ENCODE results near the gene MYOD1. TPM values are rescaled to one million over a fixed set of nuclear protein-coding genes. Genes with fewer than 3 reads are reported as not detected.

The MYOD1 gene
- total RNA-seq, 1 experiment from 2014 or later, result not detected

DNA sequence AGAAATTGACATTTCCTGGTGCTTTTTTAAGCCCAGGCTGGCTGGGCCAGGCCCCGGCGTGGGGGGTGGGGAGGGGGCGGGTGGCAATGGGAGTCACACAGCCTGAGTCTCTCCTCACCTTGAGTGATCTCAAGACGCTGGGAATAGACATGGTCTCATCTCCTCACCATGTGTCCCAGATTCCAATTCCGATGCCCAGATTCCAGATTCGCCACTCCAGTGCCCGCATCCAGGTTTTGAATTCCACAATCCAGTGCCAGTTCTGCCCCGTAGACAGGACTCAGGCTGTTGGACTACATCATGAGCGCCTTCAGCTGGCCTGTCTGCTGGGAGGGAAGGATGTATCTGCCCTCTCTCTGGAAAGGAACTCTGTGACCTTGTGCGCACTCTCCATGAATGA is 34.3 kb downstream of the MYOD1 start:
- intact Hi-C loops (cut with micrococcal nuclease; ENCODE audit: unreplicated experiment), result no loop called here
- CTCF ChIA-PET, result no interaction called here
- H3K36me3 ChIP-seq (ENCODE audit: insufficient read depth, low read length, poor library complexity, severe bottlenecking), result no peaks in the 10 kb centered on the region
- H3K27me3 ChIP-seq (replicated peaks; ENCODE audit: insufficient read depth, low read depth, low read length, poor library complexity), result peaks cover 7% of the 10 kb centered on the region
- H3K9me3 ChIP-seq (ENCODE audit: low read depth, low read length, poor library complexity, severe bottlenecking), result no peaks in the 10 kb centered on the region
- TF ChIP-seq, protein P1, sequence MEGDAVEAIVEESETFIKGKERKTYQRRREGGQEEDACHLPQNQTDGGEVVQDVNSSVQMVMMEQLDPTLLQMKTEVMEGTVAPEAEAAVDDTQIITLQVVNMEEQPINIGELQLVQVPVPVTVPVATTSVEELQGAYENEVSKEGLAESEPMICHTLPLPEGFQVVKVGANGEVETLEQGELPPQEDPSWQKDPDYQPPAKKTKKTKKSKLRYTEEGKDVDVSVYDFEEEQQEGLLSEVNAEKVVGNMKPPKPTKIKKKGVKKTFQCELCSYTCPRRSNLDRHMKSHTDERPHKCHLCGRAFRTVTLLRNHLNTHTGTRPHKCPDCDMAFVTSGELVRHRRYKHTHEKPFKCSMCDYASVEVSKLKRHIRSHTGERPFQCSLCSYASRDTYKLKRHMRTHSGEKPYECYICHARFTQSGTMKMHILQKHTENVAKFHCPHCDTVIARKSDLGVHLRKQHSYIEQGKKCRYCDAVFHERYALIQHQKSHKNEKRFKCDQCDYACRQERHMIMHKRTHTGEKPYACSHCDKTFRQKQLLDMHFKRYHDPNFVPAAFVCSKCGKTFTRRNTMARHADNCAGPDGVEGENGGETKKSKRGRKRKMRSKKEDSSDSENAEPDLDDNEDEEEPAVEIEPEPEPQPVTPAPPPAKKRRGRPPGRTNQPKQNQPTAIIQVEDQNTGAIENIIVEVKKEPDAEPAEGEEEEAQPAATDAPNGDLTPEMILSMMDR (conservative IDR thresholded peaks at IDR 0.05; ENCODE audit: low read depth, low read length), result no peak
- no peak for TF ChIP-seq EZH2 (IDR thresholded peaks at IDR 0.05; ENCODE audit: borderline replicate concordance, low read depth, low read length, poor library complexity, severe bottlenecking)
- H3K4me3 ChIP-seq (ENCODE audit: low read depth, low read length, poor library complexity, severe bottlenecking), result no peak overlapping the region
- no TSS peak for BruUV-seq (replicated peaks)
- no peaks in the 10 kb centered on the region for H3K4me1 ChIP-seq (ENCODE audit: insufficient read depth, low read length, poor library complexity, severe bottlenecking)
- DNase-seq (ENCODE audit: low spot score), result no peak
- POLR2A ChIA-PET (ENCODE audit: low non-redundant PET), result no interaction called here
- no peak overlapping the region for H3K27ac ChIP-seq (ENCODE audit: low read depth, low read length, poor library complexity, severe bottlenecking)

DNA sequence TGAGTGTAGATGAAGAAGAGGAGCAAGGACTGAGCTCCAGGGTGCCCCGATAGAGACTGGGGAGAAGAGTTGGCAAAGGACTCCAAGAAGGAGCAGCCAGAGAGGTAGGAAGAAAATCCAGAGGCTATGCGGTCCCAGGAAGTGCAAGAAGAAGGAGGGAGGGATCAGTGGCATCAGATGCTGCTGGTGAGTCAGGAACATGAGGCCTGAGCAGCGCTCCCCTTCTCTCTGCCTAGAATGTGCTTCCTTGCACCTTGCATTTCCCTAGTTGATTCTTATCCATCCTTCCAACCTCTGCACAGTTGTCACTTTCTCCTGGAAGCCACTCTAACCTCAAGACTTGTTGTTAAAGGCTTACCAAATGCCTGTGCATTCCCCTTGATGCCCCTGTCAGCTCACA is 36.5 kb downstream of the MYOD1 start:
- no peak for DNase-seq (ENCODE audit: low spot score)
- CTCF ChIA-PET, result no interaction called here
- TF ChIP-seq EZH2 (IDR thresholded peaks at IDR 0.05; ENCODE audit: borderline replicate concordance, low read depth, low read length, poor library complexity, severe bottlenecking), result no peak
- TF ChIP-seq, protein P1 (conservative IDR thresholded peaks at IDR 0.05; ENCODE audit: low read depth, low read length), result no peak
- H3K36me3 ChIP-seq (ENCODE audit: insufficient read depth, low read length, poor library complexity, severe bottlenecking), result no peaks in the 10 kb centered on the region
- POLR2A ChIA-PET (ENCODE audit: low non-redundant PET), result no interaction called here
- no peak overlapping the region for H3K4me3 ChIP-seq (ENCODE audit: low read depth, low read length, poor library complexity, severe bottlenecking)
- BruUV-seq (replicated peaks), result no TSS peak
- H3K4me1 ChIP-seq (ENCODE audit: insufficient read depth, low read length, poor library complexity, severe bottlenecking), result no peaks in the 10 kb centered on the region
- no peak overlapping the region for H3K27ac ChIP-seq (ENCODE audit: low read depth, low read length, poor library complexity, severe bottlenecking)
- H3K27me3 ChIP-seq (replicated peaks; ENCODE audit: insufficient read depth, low read depth, low read length, poor library complexity), result peaks cover 7% of the 10 kb centered on the region
- intact Hi-C loops (cut with micrococcal nuclease; ENCODE audit: unreplicated experiment), result no loop called here
- no peaks in the 10 kb centered on the region for H3K9me3 ChIP-seq (ENCODE audit: low read depth, low read length, poor library complexity, severe bottlenecking)

DNA sequence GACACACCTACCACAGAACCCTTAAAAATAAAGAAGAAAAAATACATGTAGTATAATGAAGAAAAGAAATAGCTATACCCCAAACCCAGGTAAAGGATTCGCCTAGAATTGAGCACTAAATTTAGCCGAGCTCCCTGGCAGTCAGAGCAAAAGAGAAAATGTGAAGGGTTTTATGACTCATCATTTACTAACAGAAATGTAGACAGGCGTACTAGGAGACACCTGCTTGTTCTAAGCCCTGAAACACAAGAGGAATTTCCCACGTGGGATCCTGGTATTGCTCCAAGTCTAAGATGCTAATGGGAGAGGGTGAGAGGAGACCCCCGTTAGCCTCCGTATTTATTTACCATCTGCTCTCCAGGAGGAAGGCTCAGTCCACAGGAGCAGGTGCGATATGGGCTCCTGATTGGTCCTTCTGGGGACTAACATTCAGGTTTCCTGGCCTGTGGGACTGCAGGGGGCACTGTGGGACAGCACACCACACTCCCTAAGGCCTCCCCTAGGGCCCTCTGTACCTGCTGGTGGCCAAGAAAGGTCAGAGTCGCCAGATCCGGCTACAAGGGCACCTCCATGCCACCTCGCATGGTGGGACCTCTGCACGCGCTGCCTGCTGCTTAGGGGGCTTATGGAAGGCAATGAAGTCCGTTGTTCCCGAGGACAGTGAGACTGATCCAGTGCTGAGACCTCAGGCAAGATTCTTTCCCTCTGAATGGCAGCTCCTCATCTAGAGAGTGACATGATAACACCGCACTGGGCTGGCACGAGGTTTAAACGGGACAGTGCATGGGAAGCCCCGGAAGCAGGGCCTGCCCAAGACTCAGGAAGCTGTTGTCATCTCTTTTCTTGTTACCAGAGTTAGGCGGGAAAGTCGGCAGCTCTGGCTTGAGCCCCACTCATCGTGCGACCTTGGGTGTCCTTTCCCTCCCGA is 41.0 kb downstream of the MYOD1 start:
- Histone ChIP-seq H3K9me3 (ENCODE audit: low read depth, low read length, poor library complexity, severe bottlenecking) (no peaks in the 10 kb centered on the region), H3K36me3 (ENCODE audit: insufficient read depth, low read length, poor library complexity, severe bottlenecking) (no peaks in the 10 kb centered on the region), H3K4me1 (ENCODE audit: insufficient read depth, low read length, poor library complexity, severe bottlenecking) (no peaks in the 10 kb centered on the region), H3K4me3 (ENCODE audit: low read depth, low read length, poor library complexity, severe bottlenecking) (no peak overlapping the region), H3K27me3 (replicated peaks; ENCODE audit: insufficient read depth, low read depth, low read length, poor library complexity) (no peaks in the 10 kb centered on the region), H3K27ac (ENCODE audit: low read depth, low read length, poor library complexity, severe bottlenecking) (no peak overlapping the region)
- TF ChIP-seq EZH2 (IDR thresholded peaks at IDR 0.05; ENCODE audit: borderline replicate concordance, low read depth, low read length, poor library complexity, severe bottlenecking), result no peak
- TF ChIP-seq, protein P1 (conservative IDR thresholded peaks at IDR 0.05; ENCODE audit: low read depth, low read length), result peak; percentile 55
- peak; percentile 39 for DNase-seq (ENCODE audit: low spot score)
- intact Hi-C loops (cut with micrococcal nuclease; ENCODE audit: unreplicated experiment), result loop anchor here (1.0 kb wide), 1 partner anchor 219 kb away; no protein-coding TSS in a partner anchor
- ChIA-PET CTCF (interaction anchor here (0.8 to 1.6 kb wide), 2 partner anchors 29 to 213 kb away, joined by 3 to 4 read pairs; no protein-coding TSS in a partner anchor), POLR2A (ENCODE audit: low non-redundant PET) (no interaction called here)
- no TSS peak for BruUV-seq (replicated peaks)
